Measurements from ENCODE around the gene ZP1. TPM values are rescaled to one million over a fixed set of nuclear protein-coding genes. Genes with fewer than 3 reads are reported as not detected.
"Not testable (repeated sequence)": the region's sequence is repeated elsewhere in the genome, so short reads cannot be mapped to it uniquely, and the experiment has no call there.

The ZP1 gene
- total RNA-seq, result not detected

- no peaks in the 10 kb centered on the region for H3K9me3 Mint-ChIP-seq
- H3K36me3 Mint-ChIP-seq, result no peaks in the 10 kb centered on the region
- DNase-seq (ENCODE audit: low spot score in 2 of 2) (peak in 1 of 2 donors; percentile 49), ATAC-seq (no peak)
- H3K27ac Mint-ChIP-seq, result no peak within 1 kb of the TSS
These were observed at the start of gene ZP1 for GRCh38 chr11:60866911-60867870. Gene ZP1 (plus strand): TSS chr11:60867542. CDS start chr11:60867562, 20 bp downstream.

- Mint-ChIP-seq H3K27ac (no peak overlapping the region), H3K9me3 (peaks cover 6 to 9% of the 10 kb centered on the region in 2 donors), H3K36me3 (peaks cover 0 to 10% of the 10 kb centered on the region in 2 donors)
- DNase-seq (ENCODE audit: low spot score in 2 of 2) (no peak), ATAC-seq (no peak)
These were observed 49.3 kb upstream of the ZP1 start for GRCh38 chr11:60818057-60818456.

- ATAC-seq (no peak), DNase-seq (ENCODE audit: low spot score in 2 of 2) (no peak)
- Mint-ChIP-seq H3K9me3 (peaks cover 0 to 3% of the 10 kb centered on the region in 2 donors), H3K27ac (peak overlapping the region in 1 of 2 donors; percentile 68), H3K36me3 (peaks cover 0 to 6% of the 10 kb centered on the region in 2 donors)
These were observed 45.3 kb upstream of the ZP1 start for GRCh38 chr11:60821827-60822599.

GRCh38 chr11:60823745-60824306 is 43.5 kb upstream of the ZP1 start:
- DNase-seq (ENCODE audit: low spot score in 2 of 2); H3K9me3 Mint-ChIP-seq; H3K36me3 Mint-ChIP-seq; ATAC-seq; H3K27ac Mint-ChIP-seq: not testable (repeated sequence)

- DNase-seq (ENCODE audit: low spot score in 2 of 2), result no peak
- ATAC-seq, result no peak
- Mint-ChIP-seq H3K27ac (no peak overlapping the region), H3K36me3 (no peaks in the 10 kb centered on the region), H3K9me3 (no peaks in the 10 kb centered on the region)
These were observed 42.2 kb upstream of the ZP1 start for GRCh38 chr11:60825118-60825517.

GRCh38 chr11:60825790-60826189 is 41.6 kb upstream of the ZP1 start:
- Mint-ChIP-seq H3K27ac (no peak overlapping the region), H3K36me3 (no peaks in the 10 kb centered on the region), H3K9me3 (no peaks in the 10 kb centered on the region)
- DNase-seq (ENCODE audit: low spot score in 2 of 2), result no peak
- ATAC-seq, result no peak

- no peak for DNase-seq (ENCODE audit: low spot score in 2 of 2)
- Mint-ChIP-seq H3K9me3 (no peaks in the 10 kb centered on the region), H3K36me3 (no peaks in the 10 kb centered on the region), H3K27ac (peak overlapping the region in 1 of 2 donors; percentile 32)
- ATAC-seq, result peak; percentile 25 to 95
These were observed 36.7 kb upstream of the ZP1 start for GRCh38 chr11:60830478-60831142.

GRCh38 chr11:60831143-60831500 is 36.2 kb upstream of the ZP1 start:
- Mint-ChIP-seq H3K9me3 (no peaks in the 10 kb centered on the region), H3K36me3 (no peaks in the 10 kb centered on the region), H3K27ac (no peak overlapping the region)
- peak; percentile 90 to 94 for ATAC-seq
- DNase-seq (ENCODE audit: low spot score in 2 of 2), result peak; percentile 72 to 83

GRCh38 chr11:60831501-60832079 is 35.8 kb upstream of the ZP1 start:
- no peak overlapping the region for H3K27ac Mint-ChIP-seq
- ATAC-seq (no peak), DNase-seq (ENCODE audit: low spot score in 2 of 2) (no peak)
- no peaks in the 10 kb centered on the region for H3K9me3 Mint-ChIP-seq
- no peaks in the 10 kb centered on the region for H3K36me3 Mint-ChIP-seq

GRCh38 chr11:60834742-60835533 is 32.4 kb upstream of the ZP1 start:
- Mint-ChIP-seq H3K27ac (peak overlapping the region in 1 of 2 donors; percentile 2), H3K9me3 (no peaks in the 10 kb centered on the region), H3K36me3 (no peaks in the 10 kb centered on the region)
- ATAC-seq (no peak), DNase-seq (ENCODE audit: low spot score in 2 of 2) (no peak)

GRCh38 chr11:60835534-60835846 is 31.9 kb upstream of the ZP1 start:
- ATAC-seq, result no peak

GRCh38 chr11:60836866-60837515 is 30.4 kb upstream of the ZP1 start:
- Mint-ChIP-seq H3K9me3 (peaks cover 4 to 7% of the 10 kb centered on the region in 2 donors), H3K36me3 (peaks cover 2 to 5% of the 10 kb centered on the region in 2 donors), H3K27ac (no peak overlapping the region)

More at GRCh38 chr11:60835534-60835846, 31.9 kb upstream of the ZP1 start:
- Mint-ChIP-seq H3K27ac (no peak overlapping the region), H3K36me3 (no peaks in the 10 kb centered on the region), H3K9me3 (no peaks in the 10 kb centered on the region)
- DNase-seq (ENCODE audit: low spot score in 2 of 2), result no peak

GRCh38 chr11:60838132-60838531 is 29.2 kb upstream of the ZP1 start:
- ATAC-seq, result no peak
- no peak for DNase-seq (ENCODE audit: low spot score in 2 of 2)
- no peak overlapping the region for H3K27ac Mint-ChIP-seq
- H3K9me3 Mint-ChIP-seq, result peaks cover 4 to 7% of the 10 kb centered on the region in 2 donors
- peaks cover 13 to 16% of the 10 kb centered on the region in 2 donors for H3K36me3 Mint-ChIP-seq

More at GRCh38 chr11:60836866-60837515, 30.4 kb upstream of the ZP1 start:
- no peak for DNase-seq (ENCODE audit: low spot score in 2 of 2)
- ATAC-seq, result no peak

GRCh38 chr11:60840470-60841430 is 26.6 kb upstream of the ZP1 start:
- DNase-seq (ENCODE audit: low spot score in 2 of 2) (no peak), ATAC-seq (no peak)
- H3K36me3 Mint-ChIP-seq, result peaks cover 34 to 35% of the 10 kb centered on the region in 2 donors
- H3K9me3 Mint-ChIP-seq, result peaks cover 4 to 7% of the 10 kb centered on the region in 2 donors
- peak overlapping the region; percentile 88 to 98 for H3K27ac Mint-ChIP-seq

Data from activated naive CD4-positive, alpha-beta T cell treated with anti-CD3 and anti-CD28 coated beads, Interleukin-2, amount 50 U/mL, for 72 hours (primary cell).